Superior temporal gyrus (tissue), 1 donor: ENCODE measurements around the gene CDC42EP4.
A peak's percentile ranks its signal among the peaks of the same experiment; 100 is the strongest.

ENCODE experiments used
- DNase-seq: peaks from one replicate; pipeline ENCODE4 v3.0.0-alpha.2; 2016; ENCODE audit errors: extremely low spot score

Gene CDC42EP4

GRCh38 chr17:73311781-73312641, at the start of gene CDC42EP4:
Gene CDC42EP4, minus strand, starts transcription at chr17:73312001. Its CDS starts 25,501 bp downstream, at chr17:73286500.
- peak; percentile 92 for DNase-seq

- no peak for DNase-seq
Observed at GRCh38 chr17:73360961-73361761, 49.4 kb upstream of the CDC42EP4 start.

GRCh38 chr17:73359987-73360410, 48.2 kb upstream of the CDC42EP4 start:
- no peak for DNase-seq

GRCh38 chr17:73359352-73359751, 47.6 kb upstream of the CDC42EP4 start:
- DNase-seq, result no peak

- DNase-seq, result no peak
Observed at GRCh38 chr17:73358668-73359067, 46.9 kb upstream of the CDC42EP4 start.

- DNase-seq, result no peak
Observed at GRCh38 chr17:73357981-73358380, 46.2 kb upstream of the CDC42EP4 start.

- no peak for DNase-seq
Observed at GRCh38 chr17:73357318-73357717, 45.5 kb upstream of the CDC42EP4 start.

- no peak for DNase-seq
Observed at GRCh38 chr17:73356561-73357170, 44.9 kb upstream of the CDC42EP4 start.

- no peak for DNase-seq
Observed at GRCh38 chr17:73354423-73355284, 42.9 kb upstream of the CDC42EP4 start.

- no peak for DNase-seq
Observed at GRCh38 chr17:73352261-73352660, 40.5 kb upstream of the CDC42EP4 start.

GRCh38 chr17:73351764-73352163, 40.0 kb upstream of the CDC42EP4 start:
- DNase-seq, result no peak

- DNase-seq, result no peak
Observed at GRCh38 chr17:73350864-73351263, 39.1 kb upstream of the CDC42EP4 start.

GRCh38 chr17:73349647-73350046, 37.8 kb upstream of the CDC42EP4 start:
- no peak for DNase-seq

GRCh38 chr17:73349138-73349537, 37.3 kb upstream of the CDC42EP4 start:
- peak; percentile 76 for DNase-seq

GRCh38 chr17:73348829-73349095, 37.0 kb upstream of the CDC42EP4 start:
- DNase-seq, result no peak

GRCh38 chr17:73348018-73348828, 36.4 kb upstream of the CDC42EP4 start:
- no peak for DNase-seq

- DNase-seq, result no peak
Observed at GRCh38 chr17:73347351-73347750, 35.5 kb upstream of the CDC42EP4 start.

- DNase-seq, result no peak
Observed at GRCh38 chr17:73346501-73347162, 34.8 kb upstream of the CDC42EP4 start.

GRCh38 chr17:73343739-73344454, 32.1 kb upstream of the CDC42EP4 start:
- no peak for DNase-seq
